KG1 (cell line): ENCODE results near the gene BIN1.

Source experiments
- DNase-seq: peaks from one replicate; lab custom pipeline; 2025; lab: John Stamatoyannopoulos, UW

BIN1 gene

DNA sequence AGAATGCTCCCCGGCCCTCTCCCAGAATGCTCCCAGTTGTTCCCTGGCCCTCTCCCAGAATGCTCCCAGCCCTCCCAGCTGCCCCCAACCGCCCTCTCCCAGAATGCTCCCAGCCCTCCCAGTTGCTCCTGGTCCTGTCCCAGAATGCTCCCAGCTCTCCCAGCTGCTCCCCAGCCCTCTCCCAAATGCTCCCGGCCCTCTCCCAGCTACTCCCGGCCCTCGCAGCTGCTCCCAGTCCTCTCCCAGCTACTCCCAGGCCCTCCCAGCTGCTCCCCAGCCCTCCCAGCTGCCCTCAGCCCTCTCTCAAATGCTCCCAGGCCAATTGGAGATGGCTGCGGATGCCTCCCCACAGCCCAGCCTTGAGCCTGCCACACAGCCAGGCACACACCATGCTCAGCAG lies 31.1 kb downstream of the BIN1 start:
- DNase-seq: no peak

DNA sequence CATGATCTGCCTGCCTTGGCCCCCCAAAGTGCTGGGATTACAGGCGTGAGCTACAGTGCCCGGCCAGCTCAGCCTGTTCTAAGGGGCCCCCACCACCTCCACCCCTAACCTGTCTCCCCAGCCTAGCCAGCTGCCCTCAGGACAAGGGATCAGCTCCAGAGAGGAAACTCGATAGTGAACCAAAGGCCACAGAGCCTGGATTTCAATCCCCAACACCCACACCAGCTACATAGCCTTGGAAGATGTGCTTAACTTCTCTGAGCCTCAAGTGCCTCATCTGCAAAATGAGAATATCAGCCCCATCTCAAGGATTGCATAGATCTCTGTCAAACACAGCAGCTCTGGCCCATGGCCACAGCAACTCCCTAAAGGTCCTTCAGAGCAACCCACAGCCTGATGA lies 32.0 kb downstream of the BIN1 start:
- no peak for DNase-seq

DNA sequence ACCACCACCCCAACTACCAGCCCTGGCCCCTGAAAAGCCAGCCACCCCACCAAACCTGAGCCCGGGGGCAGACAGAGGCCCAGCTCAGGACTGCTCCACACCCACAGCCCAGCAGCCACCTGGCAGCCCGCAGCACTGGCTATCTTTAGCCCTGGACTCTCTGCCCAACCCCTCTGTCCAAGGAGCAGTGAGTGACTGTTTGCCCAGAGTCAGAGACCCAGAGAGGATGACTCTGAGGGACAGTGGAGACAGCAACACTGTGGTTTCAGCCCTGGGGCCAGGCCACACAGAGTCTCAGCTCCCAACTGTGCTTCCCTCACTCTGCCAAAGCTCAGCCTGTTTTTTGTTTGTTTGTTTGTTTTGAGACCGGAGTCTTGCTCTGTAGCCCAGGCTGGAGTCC lies 32.6 kb downstream of the BIN1 start:
- DNase-seq: no peak

DNA sequence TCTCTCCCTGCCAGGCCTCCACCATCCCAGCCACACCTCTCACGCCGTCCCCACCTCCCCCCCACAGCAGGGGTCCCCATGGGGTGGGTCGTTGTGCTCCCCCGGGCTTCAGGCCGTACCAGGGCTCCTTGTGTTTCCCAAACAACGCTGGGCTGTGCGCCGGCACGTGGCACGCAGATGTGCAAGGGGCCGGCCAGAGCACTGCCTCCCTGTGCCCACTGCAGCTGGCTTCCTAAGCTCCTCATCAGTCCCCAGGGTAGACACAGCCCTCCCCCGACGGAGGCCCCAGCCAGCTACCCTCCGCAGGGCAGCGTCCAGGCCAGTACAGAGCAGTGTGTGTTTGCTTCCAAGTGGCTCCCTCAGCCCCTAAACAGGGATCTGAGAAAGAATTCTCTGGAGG lies 34.0 kb downstream of the BIN1 start:
- no peak for DNase-seq

DNA sequence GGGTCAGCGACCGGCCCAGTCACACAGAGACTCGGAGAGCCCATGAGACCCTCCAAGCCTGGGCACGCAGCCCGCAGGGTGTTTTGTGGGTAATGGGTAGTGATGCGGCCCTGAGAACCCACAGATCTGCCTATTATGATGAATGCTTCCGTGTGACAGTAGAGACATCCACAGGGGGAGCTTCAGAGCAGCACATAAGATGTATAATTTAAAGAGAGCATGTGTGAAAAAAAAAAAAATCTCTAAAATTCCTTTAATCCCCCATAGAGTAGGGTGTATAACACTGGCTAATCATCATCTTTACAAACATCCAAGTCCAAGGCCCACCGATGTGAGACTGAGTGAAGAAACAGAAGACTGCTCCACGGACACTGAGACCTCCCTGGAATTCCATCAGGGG lies 34.6 kb downstream of the BIN1 start:
- no peak for DNase-seq

DNA sequence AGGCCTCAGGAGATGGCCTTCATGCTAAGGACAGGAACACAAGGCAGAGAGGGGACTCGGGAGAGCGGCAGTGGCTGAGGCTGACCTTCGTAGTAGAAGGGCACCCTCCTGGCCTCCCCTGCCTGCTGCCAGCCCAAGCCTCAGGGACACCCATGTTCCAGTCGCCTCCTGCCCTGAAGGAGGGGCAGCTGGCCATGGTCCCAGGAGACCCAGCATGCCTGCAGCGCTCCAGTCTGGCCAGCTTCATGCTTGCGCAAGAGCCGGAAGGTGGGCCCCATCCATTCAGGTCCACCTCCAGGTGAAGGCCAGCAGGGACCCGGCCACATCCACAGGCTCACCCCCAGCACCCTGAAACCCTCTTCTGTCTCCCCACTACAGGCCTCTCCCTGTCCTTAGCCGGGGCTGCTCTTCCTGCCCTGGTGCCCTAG lies 35.0 kb downstream of the BIN1 start:
- no peak for DNase-seq

DNA sequence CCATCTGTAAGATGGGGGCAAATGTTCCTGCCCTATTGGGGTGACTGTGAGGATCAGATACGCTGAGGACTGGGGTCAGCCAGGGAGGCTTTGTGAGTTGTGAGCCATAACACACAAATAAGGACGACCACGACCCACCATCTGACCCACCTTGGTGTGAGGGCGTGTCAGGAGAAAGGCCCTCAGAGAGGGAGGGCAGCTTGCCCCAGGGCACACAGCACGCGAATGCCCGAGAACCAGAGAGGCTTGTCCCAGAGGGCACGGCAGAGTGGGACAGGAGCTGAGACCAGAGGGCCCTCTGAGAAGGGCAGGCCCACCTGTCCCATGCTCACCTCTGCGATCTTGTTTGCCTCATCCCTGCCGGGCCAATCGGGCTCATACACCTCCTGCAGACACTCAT lies 36.7 kb downstream of the BIN1 start:
- no peak for DNase-seq

DNA sequence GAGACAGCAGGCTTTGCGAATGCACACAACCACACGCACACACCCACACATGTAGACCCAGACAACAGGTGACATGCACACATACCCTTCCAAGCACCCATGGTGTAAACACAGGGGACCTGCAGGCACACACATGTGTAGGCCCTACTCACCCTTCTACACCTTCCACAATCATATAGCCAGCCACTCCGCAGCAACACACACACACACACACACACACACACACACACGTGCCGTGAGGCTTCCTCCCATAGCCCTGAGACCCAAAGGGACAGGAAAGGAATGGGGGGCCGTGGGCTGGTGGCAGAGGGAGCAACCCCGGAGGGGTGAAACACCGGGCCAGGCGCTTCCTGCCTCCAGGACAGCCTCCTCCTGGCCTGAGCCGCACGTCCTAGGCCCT lies 37.4 kb downstream of the BIN1 start:
- DNase-seq: no peak

DNA sequence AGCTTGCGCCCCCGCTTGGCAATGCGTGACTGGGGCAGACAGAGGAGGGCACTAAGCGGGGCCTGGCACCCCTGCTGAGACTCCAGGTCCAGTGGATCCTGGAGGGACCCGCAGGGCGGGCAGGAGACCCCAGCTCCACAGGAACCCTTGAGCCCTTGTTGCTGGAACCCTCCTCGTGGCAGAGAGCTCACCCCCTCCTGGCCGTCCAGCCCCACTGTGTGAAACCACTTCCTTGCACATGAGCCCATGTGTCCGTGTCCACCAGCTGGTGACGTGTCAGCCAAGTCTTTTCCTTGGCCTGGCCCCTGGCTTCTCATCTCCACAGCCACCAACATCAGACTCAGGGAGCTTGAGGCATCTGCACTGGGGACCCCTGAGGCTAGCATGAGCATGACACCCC lies 38.0 kb downstream of the BIN1 start:
- DNase-seq: no peak

DNA sequence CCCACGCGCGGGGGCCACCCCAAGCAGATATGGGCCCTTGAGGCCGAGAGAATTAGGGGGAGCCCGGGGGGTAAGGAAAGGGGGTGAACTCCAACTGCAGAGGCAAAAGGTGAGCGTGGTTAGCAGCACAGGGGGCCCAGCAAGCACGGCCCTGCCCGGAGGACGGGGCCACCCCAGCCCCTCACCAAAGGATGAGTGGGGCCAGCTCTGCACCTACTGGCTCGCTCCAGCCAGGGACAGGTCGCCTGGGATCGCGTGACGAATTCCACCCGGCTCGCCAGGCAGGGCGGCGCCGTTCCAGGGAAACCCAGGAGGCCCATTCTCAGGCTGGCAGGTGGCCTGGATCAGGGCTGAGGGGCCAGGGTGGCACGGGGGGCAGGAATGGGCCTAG lies 38.6 kb downstream of the BIN1 start:
- no peak for DNase-seq

DNA sequence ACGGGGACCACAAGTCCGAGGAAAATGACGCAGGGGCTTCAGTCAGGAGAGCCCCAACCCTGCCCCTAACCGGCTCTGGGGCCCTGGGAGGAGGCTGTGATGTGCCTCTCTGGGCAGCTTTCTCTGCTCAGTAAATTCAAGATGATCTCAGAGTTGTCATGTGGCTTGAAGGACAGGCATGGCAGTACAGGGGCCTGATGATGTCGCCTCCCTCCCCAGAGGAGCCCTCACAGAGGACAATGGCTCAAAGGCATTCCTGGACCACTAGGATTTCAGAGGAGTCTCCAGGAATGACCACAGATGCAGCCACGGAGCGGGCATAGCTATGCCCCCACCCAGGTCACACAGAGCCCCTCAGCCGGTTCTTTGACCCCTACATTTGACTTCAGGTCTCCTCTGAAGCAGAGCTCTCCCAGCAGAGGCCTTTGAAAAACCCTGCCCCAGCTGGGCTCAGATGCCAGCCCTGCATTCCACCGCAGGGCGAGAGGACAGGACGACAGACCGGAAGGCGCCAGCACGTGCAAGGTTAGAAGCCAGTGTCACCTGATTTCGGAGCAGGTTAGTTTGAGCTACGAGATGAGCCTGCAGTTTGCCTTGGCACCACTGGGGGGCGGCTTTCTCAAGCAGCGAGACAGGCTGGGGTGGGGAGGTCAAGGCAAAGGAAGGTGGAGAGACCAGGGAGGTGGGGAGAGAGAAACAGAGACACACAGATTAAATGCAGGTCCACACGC lies 39.2 kb downstream of the BIN1 start:
- peak; percentile 25 for DNase-seq

DNA sequence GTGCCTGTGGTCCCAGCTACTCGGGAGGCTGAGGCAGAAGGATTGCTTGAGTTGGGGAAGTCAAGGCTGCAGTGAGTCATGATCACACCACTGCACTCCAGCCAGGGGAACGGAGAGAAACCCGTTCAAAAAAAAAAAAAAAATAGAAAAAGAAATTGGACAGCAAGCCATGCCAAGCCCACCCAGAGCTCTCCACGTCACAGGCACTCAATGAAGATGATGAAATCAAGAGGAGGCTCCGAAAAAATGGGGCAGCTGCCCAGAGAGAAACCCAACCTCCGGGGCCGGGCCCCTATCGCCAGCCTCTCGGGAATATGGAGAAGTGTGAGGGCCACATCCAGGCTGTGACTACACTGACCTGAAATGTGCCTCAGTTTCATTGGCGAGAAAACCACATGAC lies 40.0 kb downstream of the BIN1 start:
- DNase-seq: no peak

DNA sequence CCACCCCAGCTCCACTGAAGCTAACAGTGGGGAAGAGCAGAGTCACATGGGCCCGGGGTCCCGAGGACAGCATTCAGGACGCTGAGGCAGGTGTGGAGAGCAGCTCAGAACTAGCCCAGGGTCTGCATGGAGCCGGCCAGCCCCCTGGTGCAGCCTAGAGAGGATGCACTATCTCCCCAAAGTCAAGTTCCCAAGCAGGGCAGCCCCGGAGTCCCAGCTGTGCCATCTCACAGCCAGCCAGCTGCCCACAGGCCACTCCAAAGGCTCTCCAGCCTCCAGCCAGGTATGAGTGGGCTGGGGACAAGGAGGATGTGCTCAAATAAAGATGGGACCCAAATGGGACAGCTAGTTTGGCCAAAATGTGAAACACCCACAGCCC lies 41.0 kb downstream of the BIN1 start:
- no peak for DNase-seq

DNA sequence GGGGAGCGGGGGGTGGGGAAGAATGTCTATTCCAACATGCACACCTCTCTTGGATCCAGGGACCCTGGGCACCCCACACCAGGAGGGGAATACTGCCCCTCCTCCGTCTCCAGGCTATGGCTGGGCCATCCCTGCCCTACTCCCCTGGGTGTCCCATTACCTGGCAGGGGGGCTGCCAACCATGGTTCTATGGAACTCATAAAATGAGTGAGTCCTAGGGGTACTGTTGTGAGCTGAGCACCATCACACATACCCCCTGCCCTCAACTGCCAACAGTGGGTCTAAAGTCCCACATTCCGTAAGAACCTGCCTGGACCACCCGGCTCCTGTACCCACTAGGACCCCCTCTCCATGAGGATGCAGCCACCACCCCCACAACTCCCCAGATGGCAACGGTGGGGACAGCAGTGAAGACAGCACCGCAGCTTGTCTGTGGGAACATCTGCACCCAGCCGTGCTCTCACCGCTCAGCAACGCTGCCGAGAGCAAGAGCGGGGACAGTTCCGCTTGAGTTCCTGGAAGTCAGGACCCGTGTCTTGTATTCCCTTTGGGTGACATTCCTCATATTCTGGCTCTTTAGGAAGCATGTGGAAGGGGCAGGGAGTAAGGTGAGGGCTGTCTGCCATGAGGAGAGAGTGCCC lies 41.5 kb downstream of the BIN1 start:
- DNase-seq: no peak

DNA sequence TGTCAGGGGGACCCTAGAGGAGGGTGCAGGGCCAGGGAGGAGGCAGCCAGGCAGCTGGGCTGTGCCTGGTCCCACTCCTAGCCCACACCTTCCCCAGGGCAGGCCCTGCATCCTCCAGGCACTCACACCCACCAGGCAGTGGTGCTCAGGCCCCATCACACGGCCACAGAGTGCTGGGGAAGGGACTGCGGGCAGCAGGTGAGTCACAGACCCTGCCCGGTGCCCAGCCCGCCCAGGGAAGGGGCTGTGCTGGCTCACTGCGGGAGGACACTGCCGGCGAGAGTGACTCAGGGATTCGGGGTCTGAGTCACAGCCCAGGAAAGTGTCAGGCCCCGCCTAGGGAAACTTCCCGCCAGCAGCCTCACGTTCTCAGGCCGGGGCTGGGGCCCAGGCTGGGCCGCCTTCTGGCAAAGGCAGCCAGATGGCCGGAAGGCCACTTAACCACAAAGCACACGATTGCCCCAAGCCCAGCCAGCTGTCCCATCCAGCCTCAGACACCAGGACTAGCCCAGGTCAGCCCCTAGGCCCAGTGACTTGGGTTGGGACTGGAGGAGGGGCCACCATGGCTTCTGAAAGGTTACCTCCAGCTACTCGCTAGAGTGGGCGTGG lies 42.2 kb downstream of the BIN1 start:
- DNase-seq: peak; percentile 33

DNA sequence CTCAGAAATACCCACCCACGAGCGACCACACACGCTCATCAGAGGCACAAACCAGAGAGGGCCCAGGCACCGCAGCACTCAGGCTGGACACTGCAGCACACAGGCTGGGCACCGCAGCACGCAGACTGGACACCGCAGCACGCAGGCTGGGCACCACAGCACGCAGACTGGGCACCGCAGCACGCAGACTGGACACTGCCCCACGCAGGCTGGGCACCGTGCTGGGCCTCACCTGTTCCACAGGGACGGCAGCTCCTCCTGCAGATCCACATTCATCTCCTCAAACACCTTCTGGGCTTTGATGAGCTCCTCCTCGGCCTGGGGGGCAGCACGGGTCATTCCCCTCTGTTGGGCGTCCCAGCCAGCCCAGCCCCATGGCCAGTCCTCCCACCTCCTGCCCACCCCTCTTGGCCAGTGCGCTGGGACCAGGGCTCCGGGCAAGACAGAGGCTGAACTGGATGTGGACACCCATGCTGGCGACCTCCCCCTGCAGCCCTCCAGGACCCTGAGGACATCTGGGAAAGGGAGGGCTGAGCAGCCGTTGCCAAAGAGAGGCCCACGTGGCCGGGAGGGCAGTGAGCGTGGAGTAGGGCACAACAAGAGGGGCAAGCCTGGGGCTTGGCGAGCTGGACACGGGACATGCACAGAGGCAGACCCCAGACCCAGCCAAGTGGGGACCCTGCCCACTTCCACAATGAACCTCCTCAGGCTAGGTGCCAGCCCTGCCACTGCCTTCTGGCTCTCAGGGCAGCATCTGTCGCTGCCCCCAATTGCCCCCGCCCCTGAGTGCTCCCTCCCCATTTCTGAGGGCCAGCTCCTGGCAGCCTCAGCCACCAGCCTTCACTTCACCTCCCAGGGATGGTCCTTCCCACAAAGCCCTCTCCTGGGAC lies 43.0 kb downstream of the BIN1 start:
- DNase-seq: no peak

DNA sequence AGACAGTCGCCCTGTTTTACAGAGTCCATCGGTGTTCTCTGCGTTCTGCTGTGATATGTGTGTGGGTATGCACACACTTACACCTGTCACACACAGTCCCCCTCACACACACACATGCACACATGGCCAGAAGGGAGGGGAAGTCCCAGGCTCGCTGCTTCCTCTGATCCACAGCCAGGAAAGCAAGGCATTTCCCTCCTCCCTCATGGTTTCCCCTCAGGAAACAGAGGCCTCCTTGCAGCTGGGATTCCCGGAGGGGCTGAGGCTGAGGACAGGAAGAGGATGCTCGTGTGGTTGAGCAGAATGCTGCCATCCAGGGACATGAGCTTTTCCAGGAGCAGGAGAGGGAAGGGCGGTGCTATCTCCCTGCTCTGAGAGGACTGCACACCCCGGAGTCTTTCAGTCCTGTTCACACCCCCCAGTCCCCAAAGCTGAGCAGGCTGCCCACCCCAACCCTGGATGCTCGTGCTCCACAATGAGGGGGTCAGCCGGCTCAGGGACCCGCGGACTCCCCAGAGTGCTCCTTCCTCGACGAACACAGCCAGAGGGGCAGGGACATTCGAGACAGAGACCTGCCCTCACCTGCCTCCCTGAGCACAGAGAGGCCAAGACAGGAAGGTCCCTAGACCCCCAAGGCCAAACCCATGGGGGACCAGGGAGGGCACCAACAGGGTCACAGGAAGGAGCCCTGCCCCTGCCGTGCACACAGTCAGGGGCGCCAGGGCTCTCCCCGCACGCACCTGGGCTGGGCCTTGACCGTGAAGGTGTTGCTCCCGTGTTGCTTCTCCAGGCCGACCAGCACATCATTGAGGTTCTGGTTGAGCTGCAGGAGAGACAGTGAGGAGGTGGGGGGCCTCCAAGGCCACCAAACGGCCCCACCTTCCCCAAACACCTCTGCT lies 45.3 kb downstream of the BIN1 start:
- DNase-seq: no peak

DNA sequence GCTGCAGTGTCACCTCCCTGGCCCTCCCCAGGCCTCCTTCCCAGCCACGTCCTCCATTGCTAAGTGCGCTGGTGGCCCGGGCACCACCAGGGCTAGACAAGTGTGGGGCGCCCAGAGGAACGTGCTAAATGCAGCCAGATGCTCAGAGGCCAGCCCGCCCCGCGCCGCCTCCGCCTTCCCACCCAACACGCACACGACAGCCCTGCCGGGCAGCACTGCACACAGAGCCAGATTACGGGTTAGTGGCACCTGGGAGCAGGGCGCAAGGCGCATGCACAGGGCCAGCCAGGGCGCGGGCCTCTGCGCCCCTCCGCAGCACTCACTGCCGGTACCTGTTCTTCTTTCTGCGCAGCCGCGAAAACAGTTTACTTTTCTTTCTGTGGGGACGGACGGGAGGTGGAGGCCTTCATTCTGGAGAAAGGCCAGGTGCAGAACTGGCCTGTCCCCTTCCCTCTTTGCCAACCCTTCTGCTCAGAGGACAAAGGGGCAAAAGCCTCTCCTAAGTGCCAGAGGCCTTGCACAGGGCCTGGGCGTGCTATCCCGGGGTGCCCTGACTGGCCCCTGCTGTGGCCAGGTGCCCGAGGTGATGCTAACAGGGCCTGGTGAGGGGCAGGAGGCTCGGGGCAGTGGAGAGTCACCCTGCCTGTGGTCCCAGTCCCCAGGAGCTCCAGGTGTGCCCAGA lies 46.5 kb downstream of the BIN1 start:
- no peak for DNase-seq

DNA sequence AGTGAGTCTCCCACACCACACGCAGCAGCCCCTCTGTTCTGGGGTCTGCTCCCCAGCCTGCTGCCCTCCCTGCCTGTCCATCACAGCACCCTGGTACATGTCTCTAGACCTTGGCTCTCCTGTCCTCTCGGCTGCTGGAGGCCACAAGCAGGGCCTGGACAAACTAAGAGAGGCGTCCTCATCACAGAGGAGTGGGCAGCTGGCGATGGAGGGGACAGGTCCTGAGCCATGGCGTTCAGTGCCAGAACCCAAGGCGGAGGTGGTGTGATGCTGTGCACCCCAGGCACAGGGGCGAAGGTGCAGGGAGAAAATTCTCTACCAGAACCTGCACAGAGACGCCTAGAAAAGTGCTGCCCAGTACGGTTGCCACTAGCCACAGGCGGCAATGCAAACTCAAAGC lies 47.4 kb downstream of the BIN1 start:
- no peak for DNase-seq

DNA sequence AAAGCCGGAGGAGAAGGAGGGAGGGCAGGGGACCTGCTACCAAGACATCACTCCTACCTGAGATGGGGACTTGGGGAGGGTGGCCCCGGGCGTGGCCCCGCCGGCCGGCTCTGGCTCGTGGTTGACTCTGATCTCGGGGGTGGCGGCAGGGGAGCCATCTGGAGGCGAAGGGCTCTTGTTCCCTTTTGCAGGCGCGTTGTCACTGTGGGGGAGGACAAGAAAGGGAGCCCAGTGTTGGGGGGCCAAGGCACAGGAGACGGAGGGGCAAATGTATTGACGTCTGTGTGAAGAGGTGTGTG lies 48.1 kb downstream of the BIN1 start:
- no peak for DNase-seq

DNA sequence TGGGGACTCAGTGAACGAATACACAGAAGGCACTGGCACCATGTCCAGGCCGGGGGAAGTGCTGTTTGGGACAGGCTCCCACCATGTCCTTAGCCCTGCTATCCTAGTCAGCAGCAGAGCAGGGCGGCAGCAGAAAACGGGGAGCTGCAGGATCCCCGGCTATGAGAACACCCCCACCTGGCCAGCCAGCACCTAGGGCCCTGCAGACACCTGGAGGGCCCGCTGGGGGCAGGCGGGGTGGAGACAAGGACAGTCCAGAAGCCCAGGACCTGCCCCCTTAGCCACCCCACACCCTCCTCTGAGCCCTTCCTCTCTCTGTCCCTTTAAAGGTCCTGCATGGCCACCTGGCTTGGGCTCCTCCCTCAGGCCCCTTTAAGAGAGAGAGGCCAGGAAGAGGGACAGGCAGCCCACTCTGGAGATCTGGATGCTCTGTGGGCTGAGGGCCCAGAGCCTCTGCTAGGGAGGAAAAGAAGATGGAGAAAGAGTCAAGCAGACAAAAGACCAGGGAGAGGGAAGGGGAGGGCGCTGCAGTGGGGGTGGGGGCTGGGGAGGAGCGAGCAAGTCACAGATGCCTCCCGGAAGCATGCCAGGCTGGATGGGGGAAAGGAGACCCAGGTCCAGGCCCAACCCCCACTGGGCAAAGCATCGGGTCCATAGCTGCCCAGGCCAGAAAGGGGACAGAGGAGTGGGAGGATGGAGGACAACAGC lies 48.6 kb downstream of the BIN1 start:
- DNase-seq: no peak
